Skeletal muscle tissue (tissue), 4 donors: ENCODE measurements around the gene NPPB. TPM values are rescaled to one million over a fixed set of nuclear protein-coding genes. Genes with fewer than 3 reads are reported as not detected.

Experiments used
- H3K27ac ChIP-seq: one replicate; pipeline ENCODE4 v1.7.0; 2013; ENCODE audit warnings: mild to moderate bottlenecking, low read depth, low read length, inconsistent platforms
- H3K27me3 ChIP-seq, 3 donors: one replicate each; pipeline ENCODE4 v1.7.0; 2013; ENCODE audit warnings: low read length in 3 of 3; ENCODE audit not compliant: control insufficient read depth in 3 of 3, insufficient read depth in 3 of 3
- H3K36me3 ChIP-seq, 3 donors: one replicate each; pipeline ENCODE4 v1.7.0; 2013; ENCODE audit warnings: low read length in 3 of 3; ENCODE audit not compliant: control insufficient read depth in 3 of 3, insufficient read depth in 3 of 3
- H3K4me1 ChIP-seq, 3 donors: one replicate each; pipeline ENCODE4 v1.7.0; 2013; ENCODE audit warnings: low read length in 3 of 3, mild to moderate bottlenecking in 3 of 3; ENCODE audit not compliant: control insufficient read depth in 3 of 3, insufficient read depth in 3 of 3
- H3K4me3 ChIP-seq, 3 donors: one replicate each; pipeline ENCODE4 v1.7.0; 2013; ENCODE audit warnings: low read length in 3 of 3
- H3K9ac ChIP-seq, 3 donors: one replicate each; pipeline ENCODE4 v1.7.0; 2013; ENCODE audit warnings: low read length in 3 of 3, mild to moderate bottlenecking in 3 of 3, moderate library complexity in 2 of 3, low read depth in 1 of 3
- H3K9me3 ChIP-seq, 3 donors: one replicate each; pipeline ENCODE4 v1.7.0; 2013; ENCODE audit warnings: low read length in 3 of 3; ENCODE audit not compliant: control insufficient read depth in 3 of 3
- total RNA-seq: library from RNA; depleted of rRNA; stranded (reverse); fragments of >200 nt; gene quantifications from one replicate; pipeline ENCODE4 v1.2.3, GENCODE V29; 2014
- donor health status: Osteomylitis.

NPPB gene
- total RNA-seq, 1 donor from 2014 or later, result 1.0 TPM

- Histone ChIP-seq H3K9me3 (no peaks in the 10 kb centered on the region), H3K36me3 (peaks cover 87 to 98% (median 96%) of the 10 kb centered on the region in 3 donors), H3K27me3 (no peaks in the 10 kb centered on the region), H3K4me3 (no peak overlapping the region), H3K4me1 (no peaks in the 10 kb centered on the region), H3K9ac (no peak overlapping the region), H3K27ac (no peak overlapping the region)
These were observed 20.9 kb downstream of the NPPB start for GRCh38 chr1:11837767-11838348.

DNA sequence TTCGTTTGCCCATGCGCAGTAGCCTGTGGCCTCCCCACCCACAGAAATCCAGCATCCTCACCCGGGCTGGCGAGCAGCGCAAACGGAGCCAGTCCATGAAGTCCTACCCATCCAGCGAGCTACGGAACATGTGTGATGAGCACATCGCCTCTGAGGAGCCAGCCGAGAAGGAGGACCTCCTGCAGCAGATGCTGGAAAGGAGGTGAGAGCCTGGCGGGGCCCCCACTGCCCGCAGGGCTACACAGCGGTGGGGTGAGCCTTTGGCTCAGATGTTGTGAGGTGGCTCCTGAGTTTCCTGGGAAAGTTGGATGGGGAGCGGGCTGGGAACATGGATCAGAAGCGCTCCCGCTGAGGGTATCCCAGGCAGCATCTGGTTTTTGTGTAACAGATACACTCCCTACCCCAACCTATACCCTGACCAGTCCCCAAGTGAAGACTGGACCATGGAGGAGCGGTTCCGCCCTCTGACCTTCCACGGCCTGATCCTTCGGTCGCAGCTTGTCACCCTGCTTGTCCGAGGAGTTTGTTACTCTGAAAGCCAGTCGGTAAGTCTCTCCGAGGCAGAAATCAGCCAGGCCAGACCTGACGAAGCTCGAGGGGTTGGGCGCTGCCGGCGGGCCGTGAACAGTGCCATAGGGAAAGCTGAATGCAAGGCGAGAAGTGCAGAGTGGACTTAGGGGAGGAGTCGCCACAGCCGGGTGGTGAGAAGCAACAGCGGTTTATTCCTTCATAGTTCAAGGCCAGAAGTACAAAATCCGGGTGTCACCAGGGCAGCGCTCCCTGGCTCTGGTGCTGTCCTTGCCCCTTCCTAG, 21.6 kb downstream of the NPPB start:
- Histone ChIP-seq H3K4me1 (no peaks in the 10 kb centered on the region), H3K27ac (no peak overlapping the region), H3K27me3 (no peaks in the 10 kb centered on the region), H3K36me3 (peaks cover 88 to 99% (median 95%) of the 10 kb centered on the region in 3 donors), H3K4me3 (no peak overlapping the region), H3K9me3 (no peaks in the 10 kb centered on the region), H3K9ac (no peak overlapping the region)

- Histone ChIP-seq H3K27me3 (no peaks in the 10 kb centered on the region), H3K9ac (no peak overlapping the region), H3K4me1 (no peaks in the 10 kb centered on the region), H3K9me3 (no peaks in the 10 kb centered on the region), H3K36me3 (peaks cover 78 to 98% (median 84%) of the 10 kb centered on the region in 3 donors), H3K27ac (no peak overlapping the region), H3K4me3 (no peak overlapping the region)
These were observed 23.1 kb downstream of the NPPB start for GRCh38 chr1:11835441-11836225.

GRCh38 chr1:11833900-11834299, 24.8 kb downstream of the NPPB start:
- Histone ChIP-seq H3K36me3 (peaks cover 79 to 97% (median 81%) of the 10 kb centered on the region in 3 donors), H3K27me3 (no peaks in the 10 kb centered on the region), H3K4me3 (no peak overlapping the region), H3K4me1 (no peaks in the 10 kb centered on the region), H3K9ac (peak overlapping the region in 1 of 3 donors; percentile 8), H3K27ac (no peak overlapping the region), H3K9me3 (no peaks in the 10 kb centered on the region)

DNA sequence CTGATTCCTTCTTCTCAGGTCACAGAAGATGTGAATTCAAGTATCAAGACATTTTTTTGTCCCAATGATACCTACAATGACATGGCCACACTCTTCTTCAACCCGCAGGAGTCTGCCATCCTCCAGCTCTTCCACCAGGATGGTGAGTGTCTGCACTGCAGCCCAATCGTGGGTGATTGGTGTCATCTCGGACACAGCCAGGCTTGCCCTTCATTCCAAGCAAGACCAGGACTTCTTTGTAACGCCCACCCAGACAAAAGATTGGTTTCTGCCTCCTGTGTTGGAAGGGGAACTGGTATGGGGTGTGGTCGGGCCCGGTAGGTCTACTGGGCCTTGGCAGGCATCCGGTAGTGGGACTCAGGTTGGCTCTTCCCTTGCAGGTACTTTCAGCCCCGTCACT, 25.2 kb downstream of the NPPB start:
- H3K4me3 ChIP-seq, result no peak overlapping the region
- H3K36me3 ChIP-seq, result peaks cover 81 to 97% (median 82%) of the 10 kb centered on the region in 3 donors
- H3K4me1 ChIP-seq, result no peaks in the 10 kb centered on the region
- no peaks in the 10 kb centered on the region for H3K27me3 ChIP-seq
- H3K27ac ChIP-seq, result no peak overlapping the region
- no peak overlapping the region for H3K9ac ChIP-seq
- no peaks in the 10 kb centered on the region for H3K9me3 ChIP-seq

DNA sequence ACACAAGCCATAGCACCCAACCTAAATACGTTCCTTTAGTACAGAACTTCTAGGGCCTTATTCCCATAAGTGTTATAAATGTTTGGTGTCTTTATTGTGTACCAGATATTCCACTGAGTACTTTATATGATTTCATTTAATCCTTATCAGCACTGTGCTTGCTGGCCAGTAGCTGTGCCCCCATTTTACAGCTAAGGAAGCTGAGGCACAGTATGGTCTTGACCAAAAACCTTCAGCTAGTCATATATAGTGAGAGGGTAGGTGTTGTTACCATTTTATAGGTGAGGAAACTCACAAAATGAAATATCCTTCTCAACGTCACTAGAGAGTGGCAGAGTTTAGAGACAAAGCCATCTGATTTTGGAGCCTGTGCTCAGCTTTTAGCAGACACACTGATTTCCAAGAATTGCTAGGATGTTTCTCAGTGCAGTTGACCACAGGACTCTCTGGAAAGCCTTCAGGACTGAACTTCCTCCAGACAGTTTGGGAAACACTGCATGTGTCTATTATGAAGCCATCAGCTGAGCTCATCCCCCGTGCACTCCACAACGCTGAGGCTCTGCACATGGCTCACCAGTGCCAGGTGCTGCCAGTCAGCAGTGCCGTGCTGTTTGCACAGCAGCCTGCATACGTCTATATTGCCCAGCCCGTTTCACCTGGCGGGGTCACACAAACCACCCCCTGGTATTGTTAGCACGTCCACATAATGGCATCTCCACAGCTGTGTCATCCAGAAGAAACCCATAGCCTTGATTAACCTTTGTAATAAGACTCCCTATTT, 26.6 kb downstream of the NPPB start:
- Histone ChIP-seq H3K27ac (no peak overlapping the region), H3K4me3 (no peak overlapping the region), H3K36me3 (peaks cover 79 to 96% (median 81%) of the 10 kb centered on the region in 3 donors), H3K4me1 (no peaks in the 10 kb centered on the region), H3K27me3 (no peaks in the 10 kb centered on the region), H3K9ac (no peak overlapping the region), H3K9me3 (no peaks in the 10 kb centered on the region)

GRCh38 chr1:11828511-11828910, 30.2 kb downstream of the NPPB start:
- H3K4me1 ChIP-seq, result no peaks in the 10 kb centered on the region
- no peak overlapping the region for H3K4me3 ChIP-seq
- no peaks in the 10 kb centered on the region for H3K27me3 ChIP-seq
- no peak overlapping the region for H3K9ac ChIP-seq
- no peaks in the 10 kb centered on the region for H3K9me3 ChIP-seq
- H3K27ac ChIP-seq, result no peak overlapping the region
- peaks cover 77 to 90% (median 80%) of the 10 kb centered on the region in 3 donors for H3K36me3 ChIP-seq

DNA sequence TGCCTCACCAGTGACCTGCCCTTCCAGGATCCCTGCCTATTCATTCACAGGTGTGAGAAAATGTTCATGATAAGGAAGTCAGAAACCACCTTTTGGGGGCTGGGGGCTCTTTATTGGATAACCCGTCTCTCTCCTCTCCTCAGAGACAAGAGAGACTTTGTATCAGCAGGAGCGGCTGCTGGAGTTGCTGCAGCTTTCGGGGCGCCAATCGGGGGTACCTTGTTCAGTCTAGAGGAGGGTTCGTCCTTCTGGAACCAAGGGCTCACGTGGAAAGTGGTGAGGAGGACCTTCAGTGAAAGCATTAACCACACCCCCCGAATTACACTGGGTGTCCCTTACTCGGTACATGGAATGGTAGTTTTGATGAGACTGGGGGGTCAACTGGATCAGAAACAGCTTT, 31.8 kb downstream of the NPPB start:
- Histone ChIP-seq H3K36me3 (peaks cover 66 to 90% (median 77%) of the 10 kb centered on the region in 3 donors), H3K4me1 (no peaks in the 10 kb centered on the region), H3K27me3 (no peaks in the 10 kb centered on the region), H3K9ac (no peak overlapping the region), H3K27ac (no peak overlapping the region), H3K4me3 (no peak overlapping the region), H3K9me3 (no peaks in the 10 kb centered on the region)

DNA sequence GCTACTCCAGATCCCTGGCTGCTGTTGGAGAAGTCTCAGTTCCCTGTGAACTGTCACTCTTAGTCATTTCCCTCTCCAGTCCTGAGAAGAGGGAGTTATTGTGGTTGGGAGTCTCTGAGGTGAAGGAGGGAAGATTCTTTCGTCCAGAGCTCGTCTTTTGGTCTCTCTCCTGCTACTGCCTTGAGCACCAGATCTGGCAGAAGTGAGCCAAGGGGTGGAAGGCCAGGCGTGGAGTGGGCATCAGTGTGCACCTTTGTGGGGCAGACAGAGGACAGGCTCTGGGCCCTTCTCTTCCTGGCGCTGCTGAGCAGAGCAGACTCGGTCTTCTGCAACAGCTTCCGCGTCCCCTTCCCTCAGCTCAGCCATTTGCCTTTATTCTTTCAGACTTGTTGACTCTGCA, 33.6 kb downstream of the NPPB start:
- no peak overlapping the region for H3K4me3 ChIP-seq
- no peaks in the 10 kb centered on the region for H3K9me3 ChIP-seq
- no peak overlapping the region for H3K9ac ChIP-seq
- H3K4me1 ChIP-seq, result no peaks in the 10 kb centered on the region
- H3K36me3 ChIP-seq, result peaks cover 67 to 81% (median 77%) of the 10 kb centered on the region in 3 donors
- no peaks in the 10 kb centered on the region for H3K27me3 ChIP-seq
- H3K27ac ChIP-seq, result no peak overlapping the region
